ENCODE measurements around the gene THOC1.

GRCh38 chr18:213966-214365 lies 53.9 kb downstream of the THOC1 start:
- TF ChIP-seq CTCF (IDR thresholded peaks at IDR 0.05) (no peak), POLR2A (IDR thresholded peaks at IDR 0.05) (no peak)
